GM18520 (cell line): ENCODE results near the gene EML3.
A peak's percentile ranks its signal among the peaks of the same experiment; 100 is the strongest.
"Not testable (repeated sequence)": the region's sequence is repeated elsewhere in the genome, so short reads cannot be mapped to it uniquely, and the experiment has no call there.

Experiments used
- ATAC-seq: cut with Tn5 transposase; IDR thresholded peaks from one replicate; pipeline ENCODE4 v1.9.1; 2021; ENCODE audit not compliant: unreplicated experiment

EML3 gene

GRCh38 chr11:62600367-62601121, 12.0 kb downstream of the EML3 start:
- no peak for ATAC-seq

- ATAC-seq = no peak
Observed at GRCh38 chr11:62599901-62600300, 12.7 kb downstream of the EML3 start.

- ATAC-seq = peak; percentile 35
Observed at GRCh38 chr11:62599069-62599696, 13.4 kb downstream of the EML3 start.

- ATAC-seq = no peak
Observed at GRCh38 chr11:62595124-62595523, 17.5 kb downstream of the EML3 start.

GRCh38 chr11:62593434-62594044, 19.0 kb downstream of the EML3 start:
- no peak for ATAC-seq

- ATAC-seq = no peak
Observed at GRCh38 chr11:62592989-62593421, 19.6 kb downstream of the EML3 start.

- peak; percentile 3 for ATAC-seq
Observed at GRCh38 chr11:62592146-62592815, 20.3 kb downstream of the EML3 start.

- peak; percentile 80 for ATAC-seq
Observed at GRCh38 chr11:62591448-62592145, 21.0 kb downstream of the EML3 start, which contains the start of gene TUT1. Gene TUT1 (minus strand): TSS chr11:62591523. CDS start chr11:62591485, 38 bp downstream.

GRCh38 chr11:62588966-62589637, 23.5 kb downstream of the EML3 start:
- no peak for ATAC-seq

GRCh38 chr11:62585356-62585755, 27.2 kb downstream of the EML3 start:
- ATAC-seq = not testable (repeated sequence)

GRCh38 chr11:62581735-62582134, 30.8 kb downstream of the EML3 start:
- ATAC-seq = not testable (repeated sequence)

GRCh38 chr11:62580959-62581715, 31.4 kb downstream of the EML3 start:
- ATAC-seq = no peak

GRCh38 chr11:62579252-62579651, 33.3 kb downstream of the EML3 start:
- ATAC-seq = no peak

- ATAC-seq = no peak
Observed at GRCh38 chr11:62578541-62578940, 34.0 kb downstream of the EML3 start.

GRCh38 chr11:62577046-62577714, 35.4 kb downstream of the EML3 start:
- no peak for ATAC-seq

GRCh38 chr11:62575837-62576236, 36.7 kb downstream of the EML3 start:
- ATAC-seq = no peak

GRCh38 chr11:62575156-62575555, 37.4 kb downstream of the EML3 start:
- ATAC-seq = no peak

GRCh38 chr11:62574363-62575071, 38.1 kb downstream of the EML3 start:
- ATAC-seq = no peak
